Kidney (tissue), 14 donors: ENCODE results near the gene GAB4. TPM values are rescaled to one million over a fixed set of nuclear protein-coding genes. Genes with fewer than 3 reads are reported as not detected.
"Not testable (repeated sequence)": the region's sequence is repeated elsewhere in the genome, so short reads cannot be mapped to it uniquely, and the experiment has no call there.

Experiments used
- DNase-seq, 5 donors: peaks; one replicate each; pipeline ENCODE4 v3.0.0-alpha.2; 2013 to 2020
- FAIRE-seq: peaks from 2 replicates; lab custom pipeline; 2012; peaks lifted over from hg19 to GRCh38; lab: Jason Lieb, UNC
- H3K27ac ChIP-seq, 2 donors: one replicate each; pipeline ENCODE4 v1.7.0; 2013; ENCODE audit warnings: low read depth in 2 of 2, low read length in 2 of 2, inconsistent platforms in 1 of 2
- H3K27me3 ChIP-seq: one replicate; pipeline ENCODE4 v1.7.1; 2013; ENCODE audit warnings: low read length, inconsistent platforms; ENCODE audit not compliant: control insufficient read depth, insufficient read depth
- H3K36me3 ChIP-seq, 3 donors: one replicate each; pipeline versions ENCODE4 v1.7.0 to v1.7.1; 2013; ENCODE audit warnings: low read length in 3 of 3, control low read depth in 1 of 3, inconsistent platforms in 1 of 3; ENCODE audit not compliant: insufficient read depth in 3 of 3, control insufficient read depth in 2 of 3
- H3K4me1 ChIP-seq, 3 donors: one replicate each; pipeline versions ENCODE4 v1.7.0 to v1.7.1; 2013; ENCODE audit warnings: low read length in 3 of 3, inconsistent platforms in 1 of 3, low read depth in 1 of 3; ENCODE audit not compliant: control insufficient read depth in 2 of 3, insufficient read depth in 2 of 3
- H3K4me3 ChIP-seq, 3 donors: one replicate each; pipeline versions ENCODE4 v1.7.0 to v1.8.1; 2013; ENCODE audit warnings: low read length in 3 of 3, control low read depth in 1 of 3, inconsistent platforms in 1 of 3
- H3K9ac ChIP-seq, 3 donors: one replicate each; pipeline versions ENCODE4 v1.7.0 to v1.7.1; 2013; ENCODE audit warnings: low read length in 3 of 3, control low read depth in 1 of 3, inconsistent platforms in 1 of 3
- H3K9me3 ChIP-seq, 3 donors: one replicate each; pipeline versions ENCODE4 v1.7.0 to v1.7.1; 2013; ENCODE audit warnings: low read length in 3 of 3, control low read depth in 1 of 3, inconsistent platforms in 1 of 3; ENCODE audit not compliant: control insufficient read depth in 2 of 3, insufficient read depth in 1 of 3
- CTCF ChIP-seq: IDR thresholded peaks from 3 replicates; pipeline ENCODE4 v1.5.1; 2012; ENCODE audit warnings: mild to moderate bottlenecking, moderate library complexity, borderline replicate concordance; ENCODE audit not compliant: insufficient read depth; ENCODE audit errors: extremely low read depth
- intact Hi-C: fragments of 100-400 bp; cut with DNase I; formaldehyde crosslinking; loops from one replicate; pipeline ENCODE4 v1.11.1; 2022
- polyA plus RNA-seq: library from polyadenylated mRNA; stranded (reverse); fragments of 350-450 nt; fragmentation: Illumina TruSeq; extraction: RNeasy Lipid Tissue Mini Kit (QIAGEN cat#74804); gene quantifications from one replicate; pipeline ENCODE4 v1.2.3, GENCODE V29; 2014; ENCODE audit warnings: low read depth, low replicate concordance; ENCODE audit not compliant: insufficient read depth
- total RNA-seq: library from RNA; stranded (reverse); fragmentation: NEBNext Ultra II Directional; extraction: Animal tissue kit (Norgen Biotek cat#: 25700); gene quantifications from one replicate; pipeline ENCODE4 v1.2.1, GENCODE V29; 2021
- donor health status: control.
- donor health status: control.
- donor health status: control.
- donor health status: control.
- donor health status: control.
- donor health status: DM: yes; HTN: yes; CAD: no.
- donor health status: Normal renal cell carcinoma (clear cell type).

Gene GAB4
- total and polyA plus RNA-seq, 2 donors from 2014 or later, result not detected

GRCh38 chr22:16917144-16918003, 90.6 kb downstream of the GAB4 start:
- Histone ChIP-seq H3K4me3 (no peak overlapping the region), H3K9me3 (no peaks in the 10 kb centered on the region), H3K27ac (no peak overlapping the region), H3K36me3 (no peaks in the 10 kb centered on the region), H3K27me3 (no peaks in the 10 kb centered on the region), H3K4me1 (no peaks in the 10 kb centered on the region), H3K9ac (no peak overlapping the region)
- DNase-seq (peak in 4 of 5 donors; percentile 66 to 79 (median 68)), FAIRE-seq (no peak)
- peak; percentile 37 for TF ChIP-seq CTCF
- intact Hi-C loops, result no loop called here

GRCh38 chr22:16915701-16916100, 92.3 kb downstream of the GAB4 start:
- no peak overlapping the region for H3K9ac ChIP-seq
- no peak for FAIRE-seq
- no peak for DNase-seq
- H3K27ac ChIP-seq, result no peak overlapping the region
- no peak for TF ChIP-seq CTCF
- no peaks in the 10 kb centered on the region for H3K4me1 ChIP-seq
- H3K9me3 ChIP-seq, result no peaks in the 10 kb centered on the region
- no peaks in the 10 kb centered on the region for H3K27me3 ChIP-seq
- intact Hi-C loops, result no loop called here
- no peak overlapping the region for H3K4me3 ChIP-seq
- no peaks in the 10 kb centered on the region for H3K36me3 ChIP-seq

GRCh38 chr22:16914911-16915310, 93.1 kb downstream of the GAB4 start:
- H3K9ac ChIP-seq, H3K27ac ChIP-seq, H3K9me3 ChIP-seq, H3K27me3 ChIP-seq, intact Hi-C loops, DNase-seq, H3K4me1 ChIP-seq, FAIRE-seq, H3K4me3 ChIP-seq, H3K36me3 ChIP-seq: not testable (repeated sequence)

GRCh38 chr22:16914006-16914405, 94.0 kb downstream of the GAB4 start:
- no peak overlapping the region for H3K4me3 ChIP-seq
- no peak overlapping the region for H3K9ac ChIP-seq
- H3K36me3 ChIP-seq, result no peaks in the 10 kb centered on the region
- TF ChIP-seq CTCF, result no peak
- FAIRE-seq (no peak), DNase-seq (no peak)
- no peaks in the 10 kb centered on the region for H3K4me1 ChIP-seq
- intact Hi-C loops, result no loop called here
- H3K27me3 ChIP-seq, result no peaks in the 10 kb centered on the region
- H3K27ac ChIP-seq, result no peak overlapping the region
- no peaks in the 10 kb centered on the region for H3K9me3 ChIP-seq
